Body of pancreas (tissue), 4 donors: Measurements from ENCODE around the gene MALT1. TPM values are rescaled to one million over a fixed set of nuclear protein-coding genes. Genes with fewer than 3 reads are reported as not detected.

Source experiments
- ATAC-seq: fragments of 150-250 bp; one replicate; pipeline ENCODE4 v1.9.1; 2016
- DNase-seq, 4 donors: peaks; one replicate each; pipeline ENCODE4 v3.0.0-alpha.2; 2019
- H3K27ac ChIP-seq, 4 donors: fragments of 200-600 bp; sonication (generic); 1 replicate in 3 of 4; 2 replicates in 1 of 4; pipeline versions ENCODE4 v1.5.1 to v1.6.1; 2016 to 2019; ENCODE audit warnings: mild to moderate bottlenecking in 1 of 4, mixed read lengths in 1 of 4, moderate library complexity in 1 of 4
- H3K27me3 ChIP-seq, 2 donors: fragments of 200-600 bp; sonication (generic); one replicate each; pipeline ENCODE4 v1.6.0; 2016; ENCODE audit warnings: mild to moderate bottlenecking in 1 of 2
- H3K36me3 ChIP-seq, 2 donors: fragments of 200-600 bp; sonication (generic); replicated peaks in 1 of 2; 2 replicates each; pipeline ENCODE4 v1.5.1; 2016; ENCODE audit warnings: low read depth in 2 of 2; ENCODE audit not compliant: insufficient read depth in 1 of 2
- H3K4me1 ChIP-seq: fragments of 200-600 bp; sonication (generic); one replicate; pipeline ENCODE4 v1.6.0; 2016
- H3K4me3 ChIP-seq, 2 donors: fragments of 200-600 bp; sonication (generic); 1 replicate in 1 of 2; 2 replicates in 1 of 2; pipeline ENCODE4 v1.5.1; 2016 to 2019
- H3K9me3 ChIP-seq, 3 donors: fragments of 200-600 bp; sonication (generic); 1 replicate in 2 of 3; 2 replicates in 1 of 3; pipeline ENCODE4 v1.5.1; 2016
- CTCF ChIP-seq, 7 experiments: fragments of 450-650 bp in 4 of 7; fragments of 200-600 bp in 3 of 7; sonication (generic) in 3 of 7; IDR thresholded peaks; one replicate each; pipeline ENCODE4 v1.5.1; 2016 to 2019; ENCODE audit warnings: antibody characterized with exemption in 7 of 7
- POLR2A ChIP-seq, 3 donors: fragments of 450-650 bp; IDR thresholded peaks; one replicate each; pipeline ENCODE4 v1.6.1; 2016; ENCODE audit warnings: antibody characterized with exemption in 3 of 3, mild to moderate bottlenecking in 2 of 3
- WGBS, 2 donors: methylation state at CpG; one replicate each; pipeline ENCODE4 v1.1.5; 2017; 5-methylcytosine and 5-hydroxymethylcytosine counted together
- intact Hi-C: fragments of 100-400 bp; cut with DNase I; formaldehyde crosslinking; loops from one replicate; pipeline ENCODE4 v1.15.1; 2023
- total RNA-seq, 2 donors: library from RNA; depleted of rRNA; stranded (reverse); fragments of >200 nt; gene quantifications; one replicate each; pipeline ENCODE4 v1.1.0, GENCODE V29; 2016

MALT1 gene
- total RNA-seq, 2 donors from 2014 or later: 9.6 to 14.5 TPM

- Histone ChIP-seq H3K27ac (no peak overlapping the region), H3K4me3 (no peak overlapping the region), H3K4me1 (peaks cover 3% of the 10 kb centered on the region), H3K36me3 (peaks cover 0 to 10% of the 10 kb centered on the region in 2 donors), H3K27me3 (no peaks in the 10 kb centered on the region), H3K9me3 (no peaks in the 10 kb centered on the region)
- intact Hi-C loops: no loop called here
- ATAC-seq: no peak
- WGBS, 2 donors: 81 to 90% methylated on average over 4 of the region's 4 CpGs
- TF ChIP-seq CTCF (IDR thresholded peaks at IDR 0.05): no peak
- no peak for TF ChIP-seq POLR2A (IDR thresholded peaks at IDR 0.05)
- no peak for DNase-seq
These were observed 25.9 kb downstream of the MALT1 start for GRCh38 chr18:58697146-58697545.

- Histone ChIP-seq H3K9me3 (no peaks in the 10 kb centered on the region), H3K27me3 (no peaks in the 10 kb centered on the region), H3K36me3 (peaks cover 0 to 10% of the 10 kb centered on the region in 2 donors), H3K27ac (no peak overlapping the region), H3K4me3 (no peak overlapping the region), H3K4me1 (peaks cover 3% of the 10 kb centered on the region)
- ATAC-seq (no peak), DNase-seq (no peak)
- WGBS, 2 donors: 84 to 91% methylated on average over 2 of the region's 2 CpGs
- intact Hi-C loops: no loop called here
- TF ChIP-seq CTCF (IDR thresholded peaks at IDR 0.05) (no peak), POLR2A (IDR thresholded peaks at IDR 0.05) (no peak)
These were observed 27.5 kb downstream of the MALT1 start for GRCh38 chr18:58698701-58699193.

GRCh38 chr18:58699551-58699950 is 28.3 kb downstream of the MALT1 start:
- Histone ChIP-seq H3K9me3 (no peaks in the 10 kb centered on the region), H3K27ac (no peak overlapping the region), H3K36me3 (peaks cover 0 to 10% of the 10 kb centered on the region in 2 donors), H3K4me1 (peaks cover 2% of the 10 kb centered on the region), H3K27me3 (no peaks in the 10 kb centered on the region), H3K4me3 (no peak overlapping the region)
- TF ChIP-seq CTCF (IDR thresholded peaks at IDR 0.05) (no peak), POLR2A (IDR thresholded peaks at IDR 0.05) (no peak)
- DNase-seq: no peak
- 92 to 94% methylated on average over 1 of the region's 1 CpG for WGBS, 2 donors
- no peak for ATAC-seq
- intact Hi-C loops: no loop called here

- Histone ChIP-seq H3K36me3 (peaks cover 0 to 10% of the 10 kb centered on the region in 2 donors), H3K27me3 (no peaks in the 10 kb centered on the region), H3K4me1 (no peaks in the 10 kb centered on the region), H3K27ac (no peak overlapping the region), H3K4me3 (no peak overlapping the region), H3K9me3 (no peaks in the 10 kb centered on the region)
- DNase-seq (no peak), ATAC-seq (no peak)
- TF ChIP-seq POLR2A (IDR thresholded peaks at IDR 0.05): no peak
- no peak for TF ChIP-seq CTCF (IDR thresholded peaks at IDR 0.05)
- intact Hi-C loops: no loop called here
- WGBS, 2 donors: 90% methylated on average over 4 of the region's 4 CpGs
These were observed 28.9 kb downstream of the MALT1 start for GRCh38 chr18:58700209-58700608.

- intact Hi-C loops: no loop called here
- H3K4me3 ChIP-seq: no peak overlapping the region
- no peak overlapping the region for H3K27ac ChIP-seq
- no peaks in the 10 kb centered on the region for H3K36me3 ChIP-seq
- ATAC-seq (no peak), DNase-seq (no peak)
- no peaks in the 10 kb centered on the region for H3K4me1 ChIP-seq
- no peaks in the 10 kb centered on the region for H3K27me3 ChIP-seq
- H3K9me3 ChIP-seq: no peaks in the 10 kb centered on the region
- TF ChIP-seq CTCF (IDR thresholded peaks at IDR 0.05): no peak
These were observed 41.7 kb downstream of the MALT1 start for GRCh38 chr18:58712930-58713329.
